Activated CD8-positive, alpha-beta memory T cell treated with anti-CD3 and anti-CD28 coated beads for 48 hours (primary cell): ENCODE results near the gene MRPL17.

Source experiments
- DNase-seq, 3 experiments: peaks; one replicate each; pipeline ENCODE4 v3.0.0-alpha.2; 2020; ENCODE audit warnings: low read depth in 2 of 3, low spot score in 2 of 3

MRPL17 gene

GRCh38 chr11:6634534-6634933 is 48.6 kb downstream of the MRPL17 start:
- DNase-seq, result no peak

GRCh38 chr11:6633422-6634408 is 49.4 kb downstream of the MRPL17 start:
- DNase-seq, result no peak

DNA sequence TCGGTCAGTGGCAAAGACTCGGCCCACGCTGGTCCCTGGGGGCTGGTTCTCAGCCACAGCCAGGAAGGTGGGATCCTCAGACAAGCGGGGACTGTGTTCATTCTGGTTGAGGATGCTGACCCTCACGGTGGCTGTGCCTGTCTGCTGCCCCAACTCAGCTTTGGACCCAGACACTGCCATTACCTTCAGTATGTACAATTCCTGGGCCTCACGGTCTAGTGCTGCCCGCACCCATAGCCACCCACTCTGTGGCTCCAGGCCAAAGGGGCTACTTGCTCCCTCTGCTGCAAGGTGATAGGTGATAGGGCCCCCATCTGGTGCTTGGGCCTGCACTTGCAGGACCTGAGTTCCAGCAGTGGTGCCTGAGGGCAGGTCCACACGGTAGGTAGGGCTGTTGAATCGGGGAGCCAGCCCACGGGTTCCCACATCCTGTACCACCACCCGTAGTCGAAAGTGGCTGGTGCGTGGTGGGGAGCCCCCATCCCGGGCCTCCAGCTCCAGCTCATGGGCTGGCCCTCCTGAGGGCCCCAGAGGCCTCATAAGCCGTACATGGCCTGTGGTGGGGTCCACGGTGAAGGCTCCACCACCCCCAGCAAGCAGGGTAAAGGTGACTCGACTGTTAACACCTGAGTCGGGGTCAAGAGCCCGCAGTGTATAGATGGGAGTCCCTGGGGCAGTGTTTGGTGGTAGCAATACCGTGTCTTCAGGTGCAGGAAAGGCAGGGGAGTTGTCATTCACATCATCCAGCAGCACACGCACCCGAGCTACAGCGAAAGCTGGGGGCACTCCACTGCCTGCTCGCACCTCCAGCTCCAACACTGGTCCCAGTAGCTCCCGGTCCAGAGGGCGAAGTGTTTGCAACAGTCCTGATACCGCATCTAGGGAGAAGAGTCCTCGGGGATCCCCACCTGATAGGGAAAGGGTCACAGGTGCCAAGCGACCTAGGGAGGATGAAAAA is 50.7 kb downstream of the MRPL17 start:
- no peak for DNase-seq

DNA sequence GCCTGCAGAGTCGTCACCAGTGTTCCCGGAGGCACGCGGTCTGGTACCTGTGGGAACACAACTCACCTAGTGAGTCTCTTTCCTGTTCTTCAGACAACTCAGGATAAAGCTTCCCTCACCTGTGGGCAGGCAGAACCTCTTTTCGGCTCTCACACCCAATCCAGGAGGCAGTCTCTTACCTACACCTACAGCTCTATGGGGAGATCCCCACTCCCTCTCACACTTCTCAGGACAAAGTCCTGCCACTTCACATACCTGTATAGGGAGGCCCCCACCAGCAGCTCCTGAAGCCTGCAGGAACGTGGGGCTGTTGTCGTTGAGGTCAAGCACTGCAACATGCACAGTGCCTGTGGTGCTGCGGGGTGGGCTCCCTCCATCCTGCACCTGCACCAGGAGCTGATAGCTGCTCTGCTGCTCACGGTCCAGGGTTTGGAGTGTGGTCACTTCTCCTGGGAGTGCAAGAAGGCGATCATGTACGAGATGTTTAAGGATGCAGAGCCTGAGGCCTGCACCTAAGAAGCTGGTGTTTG is 51.7 kb downstream of the MRPL17 start:
- DNase-seq, result no peak

DNA sequence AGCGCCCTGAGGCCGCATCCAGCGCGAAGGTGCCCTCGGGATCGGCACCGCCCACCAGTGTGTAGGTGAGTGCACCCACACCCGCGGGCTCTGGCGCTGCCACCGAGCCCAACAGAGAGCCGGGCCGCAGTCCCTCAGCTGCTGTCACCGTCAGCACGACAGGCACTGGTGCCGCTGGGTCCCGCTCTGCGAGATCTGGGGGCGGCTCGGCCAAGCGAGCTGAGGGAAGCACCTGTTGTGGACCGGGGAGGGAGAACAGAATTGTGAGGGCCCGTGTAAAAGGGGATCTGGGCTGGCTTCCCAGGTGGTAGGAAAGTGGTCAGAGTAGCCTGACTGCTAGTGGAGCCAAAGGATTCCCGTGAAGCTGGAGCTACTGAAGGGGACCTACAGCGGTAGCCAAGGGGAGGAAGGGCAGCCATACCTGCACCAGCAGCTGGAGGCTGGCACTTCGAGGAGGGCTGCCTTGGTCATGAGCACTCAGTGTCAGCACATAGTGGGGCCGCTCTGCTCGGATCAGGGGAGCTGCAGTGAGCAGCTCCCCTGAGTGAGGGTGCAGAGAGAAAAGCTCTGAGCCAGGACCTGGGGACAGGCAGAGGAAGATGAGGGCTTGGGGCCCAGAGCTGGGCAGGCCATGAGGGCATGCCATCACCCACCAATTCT is 52.4 kb downstream of the MRPL17 start:
- no peak for DNase-seq
